Urinary bladder (tissue), 4 donors: Measurements from ENCODE around the gene PARN. TPM values are rescaled to one million over a fixed set of nuclear protein-coding genes. Genes with fewer than 3 reads are reported as not detected.
A peak's percentile ranks its signal among the peaks of the same experiment; 100 is the strongest.

Experiments
- DNase-seq: peaks from one replicate; pipeline ENCODE4 v3.0.0-alpha.2; 2015; ENCODE audit errors: extremely low spot score
- H3K27ac ChIP-seq: one replicate; pipeline ENCODE4 v1.5.1; 2013; ENCODE audit warnings: low read depth, mild to moderate bottlenecking, moderate library complexity
- H3K36me3 ChIP-seq: one replicate; pipeline ENCODE4 v1.6.1; 2013; ENCODE audit warnings: mild to moderate bottlenecking, moderate library complexity; ENCODE audit not compliant: insufficient read depth
- H3K4me1 ChIP-seq: one replicate; pipeline ENCODE4 v1.6.1; 2013; ENCODE audit warnings: mild to moderate bottlenecking, moderate library complexity; ENCODE audit not compliant: insufficient read depth
- H3K4me3 ChIP-seq: one replicate; pipeline ENCODE4 v1.5.1; 2013; ENCODE audit warnings: low read depth, low read length
- WGBS: extraction: QIAGEN DNeasy Blood & Tissue Kit; methylation state at CpG from one replicate; pipeline ENCODE4 v1.1.7; 2013; 5-methylcytosine and 5-hydroxymethylcytosine counted together
- polyA plus RNA-seq: library from polyadenylated mRNA; stranded (reverse); fragments of 200-250 nt; gene quantifications from one replicate; pipeline ENCODE4 v1.2.3, GENCODE V29; 2013
- total RNA-seq: library from RNA; depleted of rRNA; stranded (reverse); fragments of >200 nt; gene quantifications from one replicate; pipeline ENCODE4 v1.2.3, GENCODE V29; 2014
- donor health status: healthy with polysubstance abuse.
- donor health status: healthy.

Gene PARN
- total and polyA plus RNA-seq, 2 donors: 25.8 to 37.4 TPM

- no peaks in the 10 kb centered on the region for H3K4me1 ChIP-seq
- H3K27ac ChIP-seq: no peak overlapping the region
- H3K36me3 ChIP-seq: no peaks in the 10 kb centered on the region
- WGBS: 28% methylated on average over 9 of the region's 9 CpGs
- peak; percentile 39 for DNase-seq
- no peak overlapping the region for H3K4me3 ChIP-seq
These were observed 128.5 kb downstream of the PARN start for GRCh38 chr16:14501331-14502255.

- Histone ChIP-seq H3K4me3 (no peak overlapping the region), H3K4me1 (no peaks in the 10 kb centered on the region), H3K27ac (no peak overlapping the region), H3K36me3 (no peaks in the 10 kb centered on the region)
- WGBS: 80% methylated on average over 2 of the region's 2 CpGs
- DNase-seq: no peak
These were observed 129.3 kb downstream of the PARN start for GRCh38 chr16:14500791-14501190.

- Histone ChIP-seq H3K4me3 (no peak overlapping the region), H3K4me1 (no peaks in the 10 kb centered on the region), H3K27ac (no peak overlapping the region), H3K36me3 (no peaks in the 10 kb centered on the region)
- 92% methylated on average over 3 of the region's 3 CpGs for WGBS
- no peak for DNase-seq
These were observed 130.9 kb downstream of the PARN start for GRCh38 chr16:14499110-14499509.

- Histone ChIP-seq H3K27ac (no peak overlapping the region), H3K36me3 (no peaks in the 10 kb centered on the region), H3K4me3 (no peak overlapping the region), H3K4me1 (no peaks in the 10 kb centered on the region)
- WGBS: 72% methylated on average over 7 of the region's 7 CpGs
- DNase-seq: no peak
These were observed 132.6 kb downstream of the PARN start for GRCh38 chr16:14497245-14498082.

- 41% methylated on average over 7 of the region's 7 CpGs for WGBS
- Histone ChIP-seq H3K4me3 (no peak overlapping the region), H3K36me3 (no peaks in the 10 kb centered on the region), H3K27ac (no peak overlapping the region), H3K4me1 (no peaks in the 10 kb centered on the region)
- no peak for DNase-seq
These were observed 133.3 kb downstream of the PARN start for GRCh38 chr16:14496786-14497185.

- no peak overlapping the region for H3K27ac ChIP-seq
- no peak for DNase-seq
- H3K4me1 ChIP-seq: no peaks in the 10 kb centered on the region
- H3K36me3 ChIP-seq: no peaks in the 10 kb centered on the region
- no peak overlapping the region for H3K4me3 ChIP-seq
- WGBS: 80% methylated on average over 7 of the region's 7 CpGs
These were observed 133.9 kb downstream of the PARN start for GRCh38 chr16:14496047-14496770.

GRCh38 chr16:14495213-14496046 lies 134.6 kb downstream of the PARN start:
- Histone ChIP-seq H3K4me3 (no peak overlapping the region), H3K36me3 (no peaks in the 10 kb centered on the region), H3K27ac (no peak overlapping the region), H3K4me1 (no peaks in the 10 kb centered on the region)
- DNase-seq: no peak
- 95% methylated on average over 18 of the region's 18 CpGs for WGBS

GRCh38 chr16:14494396-14494966 lies 135.6 kb downstream of the PARN start:
- Histone ChIP-seq H3K36me3 (no peaks in the 10 kb centered on the region), H3K27ac (no peak overlapping the region), H3K4me1 (no peaks in the 10 kb centered on the region), H3K4me3 (no peak overlapping the region)
- 97% methylated on average over 12 of the region's 12 CpGs for WGBS
- no peak for DNase-seq

- no peak overlapping the region for H3K27ac ChIP-seq
- H3K36me3 ChIP-seq: no peaks in the 10 kb centered on the region
- no peak for DNase-seq
- WGBS: 93% methylated on average over 5 of the region's 5 CpGs
- no peaks in the 10 kb centered on the region for H3K4me1 ChIP-seq
- H3K4me3 ChIP-seq: no peak overlapping the region
These were observed 136.3 kb downstream of the PARN start for GRCh38 chr16:14493791-14494190.

GRCh38 chr16:14492614-14493013 lies 137.4 kb downstream of the PARN start:
- no peak overlapping the region for H3K4me3 ChIP-seq
- no peaks in the 10 kb centered on the region for H3K4me1 ChIP-seq
- 87% methylated on average over 2 of the region's 2 CpGs for WGBS
- DNase-seq: no peak
- no peak overlapping the region for H3K27ac ChIP-seq
- H3K36me3 ChIP-seq: no peaks in the 10 kb centered on the region

GRCh38 chr16:14491861-14492529 lies 138.1 kb downstream of the PARN start:
- H3K4me3 ChIP-seq: no peak overlapping the region
- no peaks in the 10 kb centered on the region for H3K36me3 ChIP-seq
- no peak overlapping the region for H3K27ac ChIP-seq
- WGBS: 89% methylated on average over 11 of the region's 11 CpGs
- no peaks in the 10 kb centered on the region for H3K4me1 ChIP-seq
- DNase-seq: no peak

GRCh38 chr16:14490235-14490634 lies 139.8 kb downstream of the PARN start:
- Histone ChIP-seq H3K27ac (no peak overlapping the region), H3K4me1 (no peaks in the 10 kb centered on the region), H3K4me3 (no peak overlapping the region), H3K36me3 (no peaks in the 10 kb centered on the region)
- whole genome bisulfite sequencing: 82% methylated on average over 4 of the region's 4 CpGs
- DNase-seq: no peak
